ENCODE data around the gene MRPL49. TPM values are rescaled to one million over a fixed set of nuclear protein-coding genes. Genes with fewer than 3 reads are reported as not detected.

The MRPL49 gene
- total and polyA plus RNA-seq, 2 experiments from 2014 or later: 27.7 to 61.9 TPM

DNA sequence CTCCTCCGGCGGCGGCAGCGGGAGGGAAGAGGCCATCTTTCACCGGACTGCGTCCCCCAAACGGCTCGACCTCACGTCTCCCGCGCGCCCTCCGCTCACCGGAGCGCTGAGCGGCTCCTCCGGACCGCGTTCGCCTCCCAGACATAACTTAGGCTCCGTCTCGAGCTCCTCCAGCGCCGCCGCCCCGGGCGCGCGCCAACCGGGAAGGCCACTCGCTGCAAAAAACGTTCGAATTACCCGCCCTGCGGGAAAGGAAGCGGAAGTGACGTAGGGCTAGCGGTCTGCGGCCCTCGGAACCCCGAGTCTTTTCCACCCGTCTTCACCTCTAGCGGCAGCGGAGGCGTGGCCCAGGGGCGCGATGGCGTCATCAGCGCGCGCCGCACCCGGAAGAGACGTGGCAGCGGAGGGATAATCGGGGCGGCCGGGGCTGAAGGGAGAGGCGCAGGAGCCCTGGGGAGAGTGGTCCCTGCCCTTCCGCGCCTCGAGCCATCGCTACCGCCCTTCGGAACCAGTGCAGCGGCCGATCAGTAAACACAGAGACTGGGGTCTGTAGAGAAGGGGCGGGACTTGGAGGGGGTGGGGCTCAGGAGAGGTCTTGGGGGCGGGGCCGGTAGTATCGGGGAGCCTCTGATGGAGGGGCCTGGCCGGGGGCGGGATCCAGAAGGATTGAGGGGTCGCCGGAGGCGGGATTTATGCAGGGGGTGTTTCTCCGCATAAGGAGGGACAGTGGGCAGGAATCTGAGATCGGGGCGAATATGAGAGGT lies 38.1 kb upstream of the MRPL49 start, which contains the start of the genes CDCA5 and ZFPL1:
TSS of gene CDCA5 (minus strand) at position 207 of the 764 bp plus-strand sequence. CDS start at position 145, 62 bp downstream.
TSS of gene ZFPL1 (plus strand) at position 389 of the 764 bp plus-strand sequence. CDS start 477 bp downstream, outside the sequence.
- peak within 1 kb of the TSS; percentile 91 for H2AFZ ChIP-seq

DNA sequence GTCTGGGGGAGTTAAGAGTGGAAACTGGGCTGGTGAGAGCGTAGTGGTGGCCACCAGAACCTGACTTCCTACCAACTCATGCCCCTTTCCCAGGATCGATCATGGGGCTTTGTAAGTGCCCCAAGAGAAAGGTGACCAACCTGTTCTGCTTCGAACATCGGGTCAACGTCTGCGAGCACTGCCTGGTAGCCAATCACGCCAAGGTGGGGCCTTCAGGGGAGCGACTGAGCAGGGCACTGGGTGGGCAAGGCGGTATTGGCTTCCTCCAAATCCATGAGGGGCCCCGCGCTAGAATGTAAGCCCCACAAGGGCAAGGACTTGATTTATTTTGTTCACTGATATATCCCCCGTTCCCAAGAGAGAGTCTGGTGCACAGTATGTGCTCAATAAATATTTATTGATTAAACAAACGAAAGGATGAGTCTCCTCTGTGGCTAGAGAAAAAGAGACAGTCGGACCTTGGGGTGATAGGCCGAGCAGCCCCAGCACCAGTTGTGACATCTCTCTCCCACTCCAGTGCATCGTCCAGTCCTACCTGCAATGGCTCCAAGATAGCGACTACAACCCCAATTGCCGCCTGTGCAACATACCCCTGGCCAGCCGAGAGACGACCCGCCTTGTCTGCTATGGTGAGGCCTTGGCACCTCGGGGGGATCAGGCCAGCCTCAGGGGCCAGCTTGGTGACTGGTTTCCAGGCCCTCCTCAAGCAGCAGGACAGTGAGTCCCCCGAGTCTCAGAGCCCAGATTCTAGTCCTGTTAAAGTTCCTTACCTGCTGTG lies 37.3 kb upstream of the MRPL49 start:
- peak overlapping the region; percentile 99 for H3K27ac Mint-ChIP-seq
- TF ChIP-seq STAT1 (IDR thresholded peaks at IDR 0.05; ENCODE audit: unreplicated experiment) (no peak), JUNB (IDR thresholded peaks at IDR 0.05; ENCODE audit: unreplicated experiment) (no peak), NANOG (IDR thresholded peaks at IDR 0.05; ENCODE audit: borderline replicate concordance) (no peak), ZNF331 (CRISPR knock-in tag; IDR thresholded peaks at IDR 0.05; ENCODE audit: low read depth) (no peak), EZH2 (IDR thresholded peaks at IDR 0.05; ENCODE audit: low read depth, unreplicated experiment) (no peak), ZNF114 (CRISPR knock-in tag; IDR thresholded peaks at IDR 0.05) (no peak), CREB1 (CRISPR knock-in tag; IDR thresholded peaks at IDR 0.05; ENCODE audit: low read depth) (no peak), EZH2phosphoT487 (IDR thresholded peaks at IDR 0.05; ENCODE audit: unreplicated experiment) (no peak), POLR2AphosphoS5 (IDR thresholded peaks at IDR 0.05; ENCODE audit: low read depth) (no peak)
- TF ChIP-seq, protein P1, sequence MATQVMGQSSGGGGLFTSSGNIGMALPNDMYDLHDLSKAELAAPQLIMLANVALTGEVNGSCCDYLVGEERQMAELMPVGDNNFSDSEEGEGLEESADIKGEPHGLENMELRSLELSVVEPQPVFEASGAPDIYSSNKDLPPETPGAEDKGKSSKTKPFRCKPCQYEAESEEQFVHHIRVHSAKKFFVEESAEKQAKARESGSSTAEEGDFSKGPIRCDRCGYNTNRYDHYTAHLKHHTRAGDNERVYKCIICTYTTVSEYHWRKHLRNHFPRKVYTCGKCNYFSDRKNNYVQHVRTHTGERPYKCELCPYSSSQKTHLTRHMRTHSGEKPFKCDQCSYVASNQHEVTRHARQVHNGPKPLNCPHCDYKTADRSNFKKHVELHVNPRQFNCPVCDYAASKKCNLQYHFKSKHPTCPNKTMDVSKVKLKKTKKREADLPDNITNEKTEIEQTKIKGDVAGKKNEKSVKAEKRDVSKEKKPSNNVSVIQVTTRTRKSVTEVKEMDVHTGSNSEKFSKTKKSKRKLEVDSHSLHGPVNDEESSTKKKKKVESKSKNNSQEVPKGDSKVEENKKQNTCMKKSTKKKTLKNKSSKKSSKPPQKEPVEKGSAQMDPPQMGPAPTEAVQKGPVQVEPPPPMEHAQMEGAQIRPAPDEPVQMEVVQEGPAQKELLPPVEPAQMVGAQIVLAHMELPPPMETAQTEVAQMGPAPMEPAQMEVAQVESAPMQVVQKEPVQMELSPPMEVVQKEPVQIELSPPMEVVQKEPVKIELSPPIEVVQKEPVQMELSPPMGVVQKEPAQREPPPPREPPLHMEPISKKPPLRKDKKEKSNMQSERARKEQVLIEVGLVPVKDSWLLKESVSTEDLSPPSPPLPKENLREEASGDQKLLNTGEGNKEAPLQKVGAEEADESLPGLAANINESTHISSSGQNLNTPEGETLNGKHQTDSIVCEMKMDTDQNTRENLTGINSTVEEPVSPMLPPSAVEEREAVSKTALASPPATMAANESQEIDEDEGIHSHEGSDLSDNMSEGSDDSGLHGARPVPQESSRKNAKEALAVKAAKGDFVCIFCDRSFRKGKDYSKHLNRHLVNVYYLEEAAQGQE (IDR thresholded peaks at IDR 0.05; ENCODE audit: unreplicated experiment): no peak
- TF ChIP-seq, protein P2, sequence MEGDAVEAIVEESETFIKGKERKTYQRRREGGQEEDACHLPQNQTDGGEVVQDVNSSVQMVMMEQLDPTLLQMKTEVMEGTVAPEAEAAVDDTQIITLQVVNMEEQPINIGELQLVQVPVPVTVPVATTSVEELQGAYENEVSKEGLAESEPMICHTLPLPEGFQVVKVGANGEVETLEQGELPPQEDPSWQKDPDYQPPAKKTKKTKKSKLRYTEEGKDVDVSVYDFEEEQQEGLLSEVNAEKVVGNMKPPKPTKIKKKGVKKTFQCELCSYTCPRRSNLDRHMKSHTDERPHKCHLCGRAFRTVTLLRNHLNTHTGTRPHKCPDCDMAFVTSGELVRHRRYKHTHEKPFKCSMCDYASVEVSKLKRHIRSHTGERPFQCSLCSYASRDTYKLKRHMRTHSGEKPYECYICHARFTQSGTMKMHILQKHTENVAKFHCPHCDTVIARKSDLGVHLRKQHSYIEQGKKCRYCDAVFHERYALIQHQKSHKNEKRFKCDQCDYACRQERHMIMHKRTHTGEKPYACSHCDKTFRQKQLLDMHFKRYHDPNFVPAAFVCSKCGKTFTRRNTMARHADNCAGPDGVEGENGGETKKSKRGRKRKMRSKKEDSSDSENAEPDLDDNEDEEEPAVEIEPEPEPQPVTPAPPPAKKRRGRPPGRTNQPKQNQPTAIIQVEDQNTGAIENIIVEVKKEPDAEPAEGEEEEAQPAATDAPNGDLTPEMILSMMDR (conservative IDR thresholded peaks at IDR 0.05; ENCODE audit: low read depth in 2 of 2): no peak
- TF ChIP-seq, protein P3, sequence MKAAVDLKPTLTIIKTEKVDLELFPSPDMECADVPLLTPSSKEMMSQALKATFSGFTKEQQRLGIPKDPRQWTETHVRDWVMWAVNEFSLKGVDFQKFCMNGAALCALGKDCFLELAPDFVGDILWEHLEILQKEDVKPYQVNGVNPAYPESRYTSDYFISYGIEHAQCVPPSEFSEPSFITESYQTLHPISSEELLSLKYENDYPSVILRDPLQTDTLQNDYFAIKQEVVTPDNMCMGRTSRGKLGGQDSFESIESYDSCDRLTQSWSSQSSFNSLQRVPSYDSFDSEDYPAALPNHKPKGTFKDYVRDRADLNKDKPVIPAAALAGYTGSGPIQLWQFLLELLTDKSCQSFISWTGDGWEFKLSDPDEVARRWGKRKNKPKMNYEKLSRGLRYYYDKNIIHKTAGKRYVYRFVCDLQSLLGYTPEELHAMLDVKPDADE (IDR thresholded peaks at IDR 0.05): no peak

More for the DNA sequence above, 38.1 kb upstream of the MRPL49 start, which contains the start of the genes CDCA5 and ZFPL1:
- H3K27ac Mint-ChIP-seq: peak within 1 kb of the TSS; percentile 99
- Histone ChIP-seq H4K20me1 (replicated peaks; ENCODE audit: insufficient read depth) (peaks cover 30% of the 10 kb centered on the region), H3K4me2 (peak within 1 kb of the TSS; percentile 96), H3K4me1 (ENCODE audit: insufficient read depth) (peaks cover 8% of the 10 kb centered on the region; the same call in 1 of the 2 replicates), H3K4me3 (peak within 1 kb of the TSS; percentile 93), H3K27me3 (ENCODE audit: insufficient read depth) (no peaks in the 10 kb centered on the region), H3K9me2 (ENCODE audit: insufficient read depth) (no peaks in the 10 kb centered on the region), H3K79me2 (replicated peaks; ENCODE audit: insufficient read depth) (peaks cover 46% of the 10 kb centered on the region), H3K36me3 (ENCODE audit: insufficient read depth) (peaks cover 9% of the 10 kb centered on the region), H3F3A (replicated peaks; ENCODE audit: low read depth) (peaks cover 23% of the 10 kb centered on the region; the same call in 1 of the 2 replicates), H3K27ac (ENCODE audit: low read depth) (peak within 1 kb of the TSS; percentile 96)
- peak within 1 kb of the TSS; percentile 100 for H3K4me3 Mint-ChIP-seq
- H3K9me3 Mint-ChIP-seq: no peaks in the 10 kb centered on the region; the same call in 2 of the 3 replicates
- TF ChIP-seq CREB1 (CRISPR knock-in tag; IDR thresholded peaks at IDR 0.05; ENCODE audit: low read depth) (peak; percentile 99), POLR2AphosphoS5 (IDR thresholded peaks at IDR 0.05; ENCODE audit: low read depth) (peak; percentile 86), NANOG (IDR thresholded peaks at IDR 0.05; ENCODE audit: borderline replicate concordance) (no peak)
- TF ChIP-seq, protein P3 (IDR thresholded peaks at IDR 0.05): peak; percentile 55
- H3K4me1 Mint-ChIP-seq: peaks cover 20% of the 10 kb centered on the region
- peak; percentile 97 for DNase-seq (ENCODE audit: low spot score)
- H3K27me3 Mint-ChIP-seq (ENCODE audit: insufficient read depth, low read depth, poor library complexity): peaks cover 8% of the 10 kb centered on the region
- peaks cover 38% of the 10 kb centered on the region for H3K36me3 Mint-ChIP-seq (ENCODE audit: low read depth)
- ATAC-seq: peak; percentile 83

More for the DNA sequence above, 37.3 kb upstream of the MRPL49 start:
- Histone ChIP-seq H3K4me1 (ENCODE audit: insufficient read depth) (peaks cover 8% of the 10 kb centered on the region; the same call in 1 of the 2 replicates), H3K36me3 (ENCODE audit: insufficient read depth) (peaks cover 9% of the 10 kb centered on the region), H3F3A (replicated peaks; ENCODE audit: low read depth) (peaks cover 19% of the 10 kb centered on the region; the same call in 1 of the 2 replicates), H3K9me2 (ENCODE audit: insufficient read depth) (no peaks in the 10 kb centered on the region), H3K27me3 (ENCODE audit: insufficient read depth) (no peaks in the 10 kb centered on the region), H2AFZ (peak overlapping the region; percentile 81; the same call in 1 of the 2 replicates), H3K4me3 (peak overlapping the region; percentile 93), H3K4me2 (peak overlapping the region; percentile 96), H4K20me1 (replicated peaks; ENCODE audit: insufficient read depth) (peaks cover 28% of the 10 kb centered on the region), H3K79me2 (replicated peaks; ENCODE audit: insufficient read depth) (peaks cover 44% of the 10 kb centered on the region), H3K27ac (ENCODE audit: low read depth) (peak overlapping the region; percentile 96)
- peak; percentile 19 for ATAC-seq
- Mint-ChIP-seq H3K4me1 (peaks cover 20% of the 10 kb centered on the region), H3K36me3 (ENCODE audit: low read depth) (peaks cover 35% of the 10 kb centered on the region), H3K9me3 (no peaks in the 10 kb centered on the region; the same call in 2 of the 3 replicates), H3K4me3 (peak overlapping the region; percentile 100), H3K27me3 (ENCODE audit: insufficient read depth, low read depth, poor library complexity) (peaks cover 8% of the 10 kb centered on the region)
- DNase-seq (ENCODE audit: low spot score): peak; percentile 53
